Endothelial cell of umbilical vein (primary cell): ENCODE data around the gene PSTPIP1. TPM values are rescaled to one million over a fixed set of nuclear protein-coding genes. Genes with fewer than 3 reads are reported as not detected.
A peak's percentile ranks its signal among the peaks of the same experiment; 100 is the strongest.

ENCODE experiments used
- BruUV-seq: library from RNA; stranded (reverse); fragments of 400-500 nt; replicated peaks from 2 replicates; lab custom pipeline; 2021; lab: Mats Ljungman, UMichigan
- CTCF ChIA-PET: fragments of 300-600, 350-600 bp; sonication (Branson Sonifier 250); formaldehyde crosslinking; loops from one replicate; lab custom pipeline; 2021; ENCODE audit warnings: antibody characterized with exemption, inconsistent platforms; lab: Charles Lee
- POLR2A ChIA-PET: fragments of 300-600, 350-600 bp; sonication (Branson Sonifier 250); formaldehyde crosslinking; loops from one replicate; lab custom pipeline; 2021; ENCODE audit warnings: antibody characterized with exemption, inconsistent platforms; lab: Charles Lee
- DNase-seq: peaks from one replicate; pipeline ENCODE4 v3.0.0-alpha.2; 2011; ENCODE audit warnings: low read depth, low spot score
- FAIRE-seq: peaks from 2 replicates; lab custom pipeline; 2011; peaks lifted over from hg19 to GRCh38; lab: Jason Lieb, UNC
- H2AFZ ChIP-seq: 2 replicates; pipeline ENCODE4 v1.6.0; 2012; ENCODE audit warnings: low read depth, low read length, control low read depth, inconsistent platforms
- H3K27ac ChIP-seq: 2 replicates; pipeline ENCODE4 v1.5.1; 2011; ENCODE audit warnings: low read depth, mild to moderate bottlenecking, control low read depth, low read length, moderate library complexity; ENCODE audit not compliant: insufficient read depth
- H3K27me3 ChIP-seq, 2 experiments: 2 replicates each; pipeline versions ENCODE4 v1.6.0 to v1.6.1; 2011; ENCODE audit warnings: low read length in 2 of 2, mixed read lengths in 1 of 2; ENCODE audit not compliant: control insufficient read depth in 2 of 2, insufficient read depth in 2 of 2
- H3K36me3 ChIP-seq, 2 experiments: 2 replicates in 1 of 2; 3 replicates in 1 of 2; pipeline ENCODE4 v1.5.1; 2011; ENCODE audit warnings: low read length in 2 of 2, mild to moderate bottlenecking in 1 of 2, moderate library complexity in 1 of 2; ENCODE audit not compliant: control insufficient read depth in 2 of 2, insufficient read depth in 2 of 2; ENCODE audit errors: extremely low read depth in 1 of 2
- H3K4me1 ChIP-seq: 3 replicates; pipeline ENCODE4 v1.5.1; 2011; ENCODE audit warnings: mild to moderate bottlenecking, low read length; ENCODE audit not compliant: control insufficient read depth, insufficient read depth; ENCODE audit errors: extremely low read depth
- H3K4me2 ChIP-seq: 2 replicates; pipeline ENCODE4 v1.6.1; 2011; ENCODE audit warnings: low read length, control low read depth, mixed read lengths; ENCODE audit not compliant: insufficient read depth
- H3K4me3 ChIP-seq, 3 experiments: fragments of 200-600 bp in 1 of 3; sonication (generic), shearing (Covaris generic) in 1 of 3; replicated peaks in 1 of 3; 2 replicates each; pipeline ENCODE4 v1.5.1; 2011 to 2016; ENCODE audit warnings: control low read depth in 3 of 3, low read length in 3 of 3, mild to moderate bottlenecking in 2 of 3, inconsistent platforms in 1 of 3, low read depth in 1 of 3, moderate library complexity in 1 of 3; ENCODE audit not compliant: insufficient read depth in 1 of 3
- H3K79me2 ChIP-seq: 2 replicates; pipeline ENCODE4 v1.6.0; 2012; ENCODE audit warnings: low read length, inconsistent platforms; ENCODE audit not compliant: control insufficient read depth, insufficient read depth
- H3K9ac ChIP-seq: replicated peaks from 2 replicates; pipeline ENCODE3; 2011; ENCODE audit warnings: low read length, control low read depth; ENCODE audit not compliant: insufficient read depth; ENCODE audit errors: extremely low read depth
- H3K9me1 ChIP-seq: replicated peaks from 3 replicates; pipeline ENCODE4 v1.6.0; 2011; ENCODE audit warnings: mild to moderate bottlenecking, low read length; ENCODE audit not compliant: control insufficient read depth, insufficient read depth; ENCODE audit errors: extremely low read depth
- H3K9me3 ChIP-seq: replicated peaks from 2 replicates; pipeline ENCODE4 v1.5.1; 2012; ENCODE audit warnings: low read length, inconsistent platforms; ENCODE audit not compliant: control insufficient read depth, insufficient read depth
- H4K20me1 ChIP-seq: replicated peaks from 2 replicates; pipeline ENCODE3; 2011; ENCODE audit warnings: mild to moderate bottlenecking, low read length; ENCODE audit not compliant: control insufficient read depth, insufficient read depth; ENCODE audit errors: extremely low read depth
- EZH2 ChIP-seq: IDR thresholded peaks from 2 replicates; pipeline ENCODE4 v1.6.1; 2012; ENCODE audit warnings: borderline replicate concordance, low read depth, mild to moderate bottlenecking, moderate library complexity, low read length, inconsistent platforms; ENCODE audit not compliant: severe bottlenecking
- FOS ChIP-seq: IDR thresholded peaks from 2 replicates; pipeline ENCODE4 v1.6.1; 2011; ENCODE audit warnings: mild to moderate bottlenecking, low read length, moderate library complexity, borderline replicate concordance; ENCODE audit not compliant: insufficient read depth
- GATA2 ChIP-seq: IDR thresholded peaks from 2 replicates; pipeline ENCODE4 v1.7.0; 2011; ENCODE audit warnings: low read depth, mild to moderate bottlenecking, moderate library complexity, mixed read lengths, low read length; ENCODE audit not compliant: insufficient read length, insufficient read depth
- JUN ChIP-seq: IDR thresholded peaks from 2 replicates; pipeline ENCODE4 v1.6.1; 2011; ENCODE audit warnings: borderline replicate concordance, low read depth; ENCODE audit not compliant: insufficient read length, insufficient read depth
- MYC ChIP-seq: IDR thresholded peaks from one replicate; pipeline ENCODE4 v1.6.1; 2011; ENCODE audit warnings: mild to moderate bottlenecking, low read depth, low read length
- POLR2A ChIP-seq: IDR thresholded peaks from 2 replicates; pipeline ENCODE4 v1.6.1; 2012; ENCODE audit warnings: low read depth, mild to moderate bottlenecking, control low read depth, low read length
- POLR2AphosphoS5 ChIP-seq: IDR thresholded peaks from 2 replicates; pipeline ENCODE4 v1.6.1; 2012; ENCODE audit warnings: low read depth, mild to moderate bottlenecking, control low read depth, low read length, moderate library complexity; ENCODE audit not compliant: insufficient read depth
- dilution Hi-C: fragments of 300-500 bp; cut with MboI; formaldehyde crosslinking; loops from one replicate; pipeline ENCODE4 v1.15.0; 2019; ENCODE audit warnings: low sequenced_read_pairs; ENCODE audit not compliant: extremely low pct_ligation_motif_present
- intact Hi-C: fragments of 100-400 bp; cut with micrococcal nuclease; formaldehyde crosslinking; loops from one replicate; pipeline ENCODE4 v1.10.0; 2022
- polyA plus RNA-seq, 4 experiments: library from polyadenylated mRNA; depleted of rRNA in 3 of 4; stranded (reverse) in 3 of 4; unstranded in 1 of 4; fragments of >200 nt; gene quantifications; 2 replicates each; pipeline versions ENCODE4 v1.2.1 to v1.2.3, GENCODE V29; 2011 to 2012; ENCODE audit warnings: missing spikeins in 1 of 4
- total RNA-seq: library from RNA; stranded (reverse); gene quantifications from 2 replicates; pipeline ENCODE4 v1.2.3, GENCODE V29; 2021
- TF ChIP-seq, protein P1 (sequence below): IDR thresholded peaks from 2 replicates; pipeline ENCODE4 v1.6.1; 2011; ENCODE audit not compliant: insufficient read depth, insufficient read length
- TF ChIP-seq, protein P2 (sequence below), 2 donors: IDR thresholded peaks; 1 replicate in 1 of 2; 2 replicates in 1 of 2; pipeline ENCODE4 v1.5.1; 2011; ENCODE audit warnings: low read length in 2 of 2, mild to moderate bottlenecking in 2 of 2, moderate library complexity in 2 of 2, control low read depth in 1 of 2, inconsistent platforms in 1 of 2, low read depth in 1 of 2; ENCODE audit not compliant: insufficient read depth in 1 of 2; ENCODE audit errors: extremely low read depth in 1 of 2

PSTPIP1 gene
- total and polyA plus RNA-seq, 2 donors (not counting 3 experiments of a cell fraction or from before 2014, with no cell fraction given): not detected

DNA sequence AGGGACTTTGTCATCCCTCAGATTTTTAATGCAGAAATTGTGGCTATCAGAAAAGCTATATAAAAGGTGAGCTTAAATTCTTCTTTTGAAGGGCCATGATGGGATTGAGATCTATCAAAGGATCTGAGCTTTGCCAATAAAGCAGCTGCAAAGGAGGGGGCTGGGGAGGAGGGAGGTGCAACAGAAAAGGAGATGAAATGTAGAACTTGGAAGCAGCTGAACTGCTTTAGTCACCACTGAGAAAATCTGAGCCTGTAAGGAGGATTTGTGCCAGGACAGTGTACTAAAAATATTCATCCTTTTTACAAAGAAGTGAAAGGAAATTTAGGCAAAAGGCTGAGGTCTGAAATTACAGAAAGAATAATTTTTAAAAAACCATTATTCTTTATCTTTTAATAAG lies 65.6 kb downstream of the PSTPIP1 start:
- H3K9ac ChIP-seq: no peak overlapping the region
- intact Hi-C loops (no loop called here), dilution Hi-C loops (no loop called here)
- ChIA-PET CTCF (interaction anchor here (0.8 to 4.1 kb wide), 11 partner anchors 9 to 483 kb away, joined by 3 to 19 read pairs (median 6); no protein-coding TSS in a partner anchor), POLR2A (interaction anchor here (1.5 kb wide), 1 partner anchor 10 kb away, joined by 6 read pairs; the partner anchor contains the start of gene TSPAN3)
- H3K27ac ChIP-seq: no peak overlapping the region
- H3K9me3 ChIP-seq: no peaks in the 10 kb centered on the region
- TF ChIP-seq JUN (no peak), FOS (no peak), MYC (no peak), POLR2AphosphoS5 (no peak), EZH2 (no peak), POLR2A (no peak), GATA2 (no peak)
- TF ChIP-seq, protein P1, sequence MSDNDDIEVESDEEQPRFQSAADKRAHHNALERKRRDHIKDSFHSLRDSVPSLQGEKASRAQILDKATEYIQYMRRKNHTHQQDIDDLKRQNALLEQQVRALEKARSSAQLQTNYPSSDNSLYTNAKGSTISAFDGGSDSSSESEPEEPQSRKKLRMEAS: no peak
- TF ChIP-seq, protein P2, sequence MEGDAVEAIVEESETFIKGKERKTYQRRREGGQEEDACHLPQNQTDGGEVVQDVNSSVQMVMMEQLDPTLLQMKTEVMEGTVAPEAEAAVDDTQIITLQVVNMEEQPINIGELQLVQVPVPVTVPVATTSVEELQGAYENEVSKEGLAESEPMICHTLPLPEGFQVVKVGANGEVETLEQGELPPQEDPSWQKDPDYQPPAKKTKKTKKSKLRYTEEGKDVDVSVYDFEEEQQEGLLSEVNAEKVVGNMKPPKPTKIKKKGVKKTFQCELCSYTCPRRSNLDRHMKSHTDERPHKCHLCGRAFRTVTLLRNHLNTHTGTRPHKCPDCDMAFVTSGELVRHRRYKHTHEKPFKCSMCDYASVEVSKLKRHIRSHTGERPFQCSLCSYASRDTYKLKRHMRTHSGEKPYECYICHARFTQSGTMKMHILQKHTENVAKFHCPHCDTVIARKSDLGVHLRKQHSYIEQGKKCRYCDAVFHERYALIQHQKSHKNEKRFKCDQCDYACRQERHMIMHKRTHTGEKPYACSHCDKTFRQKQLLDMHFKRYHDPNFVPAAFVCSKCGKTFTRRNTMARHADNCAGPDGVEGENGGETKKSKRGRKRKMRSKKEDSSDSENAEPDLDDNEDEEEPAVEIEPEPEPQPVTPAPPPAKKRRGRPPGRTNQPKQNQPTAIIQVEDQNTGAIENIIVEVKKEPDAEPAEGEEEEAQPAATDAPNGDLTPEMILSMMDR (IDR thresholded peaks at IDR 0.05; ENCODE audit: extremely low read depth in 1 of 2, insufficient read depth in 1 of 2, low read depth in 1 of 2, low read length in 2 of 2): no peak
- H3K4me3 ChIP-seq: no peak overlapping the region
- DNase-seq (peak; percentile 18), FAIRE-seq (no peak)
- peaks cover 26% of the 10 kb centered on the region for H3K4me1 ChIP-seq
- peaks cover 76% of the 10 kb centered on the region for H3K79me2 ChIP-seq
- H3K9me1 ChIP-seq: no peaks in the 10 kb centered on the region
- H4K20me1 ChIP-seq: peaks cover 3% of the 10 kb centered on the region
- H3K4me2 ChIP-seq: no peak overlapping the region
- H2AFZ ChIP-seq: no peak overlapping the region
- no peaks in the 10 kb centered on the region for H3K36me3 ChIP-seq
- H3K27me3 ChIP-seq: no peaks in the 10 kb centered on the region
- BruUV-seq: no TSS peak
